Spleen (tissue), 7 donors: ENCODE data around the gene FAM174B.

Experiments
- POLR2A ChIP-seq, 3 donors: fragments of 450-650 bp; IDR thresholded peaks; one replicate each; pipeline ENCODE4 v1.5.1; 2017; ENCODE audit warnings: antibody characterized with exemption in 3 of 3, mild to moderate bottlenecking in 1 of 3
- TF ChIP-seq, protein P1 (sequence below), 11 experiments: fragments of 200-600 bp in 7 of 11; fragments of 450-650 bp in 4 of 11; sonication (generic) in 4 of 11; IDR thresholded peaks in 8 of 11; conservative IDR thresholded peaks in 3 of 11; 1 replicate in 7 of 11; 2 replicates in 4 of 11; pipeline versions ENCODE4 v1.4.0 to v1.8.0; 2016 to 2021; ENCODE audit warnings: antibody characterized with exemption in 11 of 11, inconsistent platforms in 4 of 11, mild to moderate bottlenecking in 1 of 11
- donor health status: DM: no; HTN: no; CAD: no; lungs with moderate emphysema.
- donor health status: DM: no; HTN: no; CAD: no.
- donor health status: DM: no; HTN: no; CAD: no.

DNA sequence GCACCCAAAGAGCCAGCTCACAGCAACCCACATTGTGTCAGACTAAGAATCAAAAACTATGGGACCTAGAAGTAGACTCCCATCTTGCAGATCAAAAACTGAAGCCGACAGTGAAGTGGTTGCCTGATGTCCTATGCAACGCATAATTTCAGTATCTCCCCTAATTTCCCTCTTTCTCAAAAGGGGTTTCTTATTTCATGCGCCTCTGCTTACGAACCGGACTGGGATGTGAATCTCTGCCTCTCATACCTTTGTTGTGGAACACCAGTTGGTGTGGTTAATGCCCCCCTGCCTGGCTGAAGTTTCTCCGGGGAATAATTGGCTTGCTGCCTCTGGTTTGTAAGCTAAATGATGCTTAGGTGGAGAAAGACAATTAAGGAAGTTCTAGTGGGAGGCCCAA, 514 bp upstream of the FAM174B start:
- TF ChIP-seq POLR2A (IDR thresholded peaks at IDR 0.05), result no peak
- TF ChIP-seq, protein P1, sequence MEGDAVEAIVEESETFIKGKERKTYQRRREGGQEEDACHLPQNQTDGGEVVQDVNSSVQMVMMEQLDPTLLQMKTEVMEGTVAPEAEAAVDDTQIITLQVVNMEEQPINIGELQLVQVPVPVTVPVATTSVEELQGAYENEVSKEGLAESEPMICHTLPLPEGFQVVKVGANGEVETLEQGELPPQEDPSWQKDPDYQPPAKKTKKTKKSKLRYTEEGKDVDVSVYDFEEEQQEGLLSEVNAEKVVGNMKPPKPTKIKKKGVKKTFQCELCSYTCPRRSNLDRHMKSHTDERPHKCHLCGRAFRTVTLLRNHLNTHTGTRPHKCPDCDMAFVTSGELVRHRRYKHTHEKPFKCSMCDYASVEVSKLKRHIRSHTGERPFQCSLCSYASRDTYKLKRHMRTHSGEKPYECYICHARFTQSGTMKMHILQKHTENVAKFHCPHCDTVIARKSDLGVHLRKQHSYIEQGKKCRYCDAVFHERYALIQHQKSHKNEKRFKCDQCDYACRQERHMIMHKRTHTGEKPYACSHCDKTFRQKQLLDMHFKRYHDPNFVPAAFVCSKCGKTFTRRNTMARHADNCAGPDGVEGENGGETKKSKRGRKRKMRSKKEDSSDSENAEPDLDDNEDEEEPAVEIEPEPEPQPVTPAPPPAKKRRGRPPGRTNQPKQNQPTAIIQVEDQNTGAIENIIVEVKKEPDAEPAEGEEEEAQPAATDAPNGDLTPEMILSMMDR (IDR thresholded peaks at IDR 0.05 in 8 of 11, conservative IDR thresholded peaks at IDR 0.05 in 3 of 11), result no peak
